Parathyroid adenoma (tissue), 2 donors: ENCODE measurements around the gene MT1X.

ENCODE experiments used
- H2AFZ ChIP-seq: fragments of 300-600 bp; sonication (generic); one replicate; pipeline ENCODE4 v1.7.0; 2017; ENCODE audit warnings: antibody characterized with exemption, mild to moderate bottlenecking
- H3K27ac ChIP-seq: fragments of 300-600 bp; sonication (generic); one replicate; pipeline ENCODE4 v1.7.0; 2017
- H3K27me3 ChIP-seq: fragments of 300-600 bp; sonication (generic); one replicate; pipeline ENCODE4 v1.7.0; 2017; ENCODE audit warnings: low read length; ENCODE audit not compliant: control insufficient read depth, insufficient read depth
- H3K36me3 ChIP-seq: fragments of 300-600 bp; sonication (generic); one replicate; pipeline ENCODE4 v1.7.0; 2017; ENCODE audit warnings: low read length; ENCODE audit not compliant: control insufficient read depth, insufficient read depth
- H3K4me1 ChIP-seq: fragments of 300-600 bp; sonication (generic); one replicate; pipeline ENCODE4 v1.7.0; 2017; ENCODE audit warnings: control low read depth
- H3K4me2 ChIP-seq: fragments of 300-600 bp; sonication (generic); one replicate; pipeline ENCODE4 v1.7.0; 2017; ENCODE audit warnings: low read length
- H3K4me3 ChIP-seq: fragments of 300-600 bp; sonication (generic); one replicate; pipeline ENCODE4 v1.7.0; 2017; ENCODE audit warnings: low read depth, low read length
- H3K79me2 ChIP-seq: fragments of 300-600 bp; sonication (generic); one replicate; pipeline ENCODE4 v1.7.0; 2017; ENCODE audit warnings: control low read depth
- H3K9ac ChIP-seq: fragments of 300-600 bp; sonication (generic); one replicate; pipeline ENCODE4 v1.7.0; 2017; ENCODE audit warnings: mild to moderate bottlenecking
- H3K9me3 ChIP-seq: fragments of 300-600 bp; sonication (generic); one replicate; pipeline ENCODE4 v1.7.0; 2017; ENCODE audit warnings: low read length; ENCODE audit not compliant: control insufficient read depth
- CTCF ChIP-seq: fragments of 300-600 bp; sonication (generic); IDR thresholded peaks from one replicate; pipeline ENCODE4 v1.7.0; 2017; ENCODE audit warnings: antibody characterized with exemption, mild to moderate bottlenecking
- donor health status: primary hyperparathyroidism.

MT1X gene

GRCh38 chr16:56729735-56730662, 47.7 kb downstream of the MT1X start, which contains the start of gene NUP93:
Gene NUP93 (plus strand): TSS chr16:56730129. CDS start chr16:56748248, 18,119 bp downstream.
- H3K9me3 ChIP-seq = no peaks in the 10 kb centered on the region
- peak within 1 kb of the TSS; percentile 100 for H3K4me2 ChIP-seq
- H3K4me3 ChIP-seq = peak within 1 kb of the TSS; percentile 92
- peaks cover 38% of the 10 kb centered on the region for H3K79me2 ChIP-seq
- no peaks in the 10 kb centered on the region for H3K36me3 ChIP-seq
- H3K27ac ChIP-seq = peak within 1 kb of the TSS; percentile 87
- peak within 1 kb of the TSS; percentile 73 for H3K9ac ChIP-seq
- H3K4me1 ChIP-seq = no peaks in the 10 kb centered on the region
- H3K27me3 ChIP-seq = no peaks in the 10 kb centered on the region
- TF ChIP-seq CTCF = no peak
- peak within 1 kb of the TSS; percentile 87 for H2AFZ ChIP-seq

GRCh38 chr16:56732366-56732765, 50.1 kb downstream of the MT1X start:
- H3K27ac ChIP-seq = no peak overlapping the region
- H3K4me1 ChIP-seq = no peaks in the 10 kb centered on the region
- peaks cover 28% of the 10 kb centered on the region for H3K79me2 ChIP-seq
- H3K4me3 ChIP-seq = no peak overlapping the region
- H3K36me3 ChIP-seq = no peaks in the 10 kb centered on the region
- H2AFZ ChIP-seq = no peak overlapping the region
- H3K27me3 ChIP-seq = no peaks in the 10 kb centered on the region
- H3K9me3 ChIP-seq = no peaks in the 10 kb centered on the region
- H3K9ac ChIP-seq = no peak overlapping the region
- no peak overlapping the region for H3K4me2 ChIP-seq
- TF ChIP-seq CTCF = no peak

- no peak overlapping the region for H3K4me3 ChIP-seq
- H3K9ac ChIP-seq = no peak overlapping the region
- no peaks in the 10 kb centered on the region for H3K36me3 ChIP-seq
- no peaks in the 10 kb centered on the region for H3K27me3 ChIP-seq
- no peaks in the 10 kb centered on the region for H3K9me3 ChIP-seq
- TF ChIP-seq CTCF = no peak
- H3K27ac ChIP-seq = no peak overlapping the region
- H3K79me2 ChIP-seq = peaks cover 25% of the 10 kb centered on the region
- no peaks in the 10 kb centered on the region for H3K4me1 ChIP-seq
- no peak overlapping the region for H3K4me2 ChIP-seq
- no peak overlapping the region for H2AFZ ChIP-seq
These were observed 50.6 kb downstream of the MT1X start for GRCh38 chr16:56732832-56733231.
